ENCODE results near the gene STX1B.

DNA sequence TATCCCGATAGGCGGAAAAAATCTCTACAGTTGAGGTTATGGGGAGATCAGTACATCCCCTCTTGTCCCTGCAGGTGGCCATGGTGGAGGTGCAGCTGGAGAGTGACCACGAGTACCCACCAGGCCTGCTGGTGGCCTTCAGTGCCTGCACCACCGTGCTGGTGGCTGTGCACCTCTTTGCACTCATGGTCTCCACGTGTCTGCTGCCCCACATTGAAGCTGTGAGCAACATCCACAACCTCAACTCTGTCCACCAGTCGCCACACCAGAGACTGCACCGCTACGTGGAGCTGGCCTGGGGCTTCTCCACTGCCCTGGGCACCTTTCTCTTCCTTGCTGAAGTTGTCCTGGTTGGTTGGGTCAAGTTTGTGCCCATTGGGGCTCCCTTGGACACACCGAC, 57.3 kb downstream of the STX1B start:
- TF ChIP-seq, protein P1, sequence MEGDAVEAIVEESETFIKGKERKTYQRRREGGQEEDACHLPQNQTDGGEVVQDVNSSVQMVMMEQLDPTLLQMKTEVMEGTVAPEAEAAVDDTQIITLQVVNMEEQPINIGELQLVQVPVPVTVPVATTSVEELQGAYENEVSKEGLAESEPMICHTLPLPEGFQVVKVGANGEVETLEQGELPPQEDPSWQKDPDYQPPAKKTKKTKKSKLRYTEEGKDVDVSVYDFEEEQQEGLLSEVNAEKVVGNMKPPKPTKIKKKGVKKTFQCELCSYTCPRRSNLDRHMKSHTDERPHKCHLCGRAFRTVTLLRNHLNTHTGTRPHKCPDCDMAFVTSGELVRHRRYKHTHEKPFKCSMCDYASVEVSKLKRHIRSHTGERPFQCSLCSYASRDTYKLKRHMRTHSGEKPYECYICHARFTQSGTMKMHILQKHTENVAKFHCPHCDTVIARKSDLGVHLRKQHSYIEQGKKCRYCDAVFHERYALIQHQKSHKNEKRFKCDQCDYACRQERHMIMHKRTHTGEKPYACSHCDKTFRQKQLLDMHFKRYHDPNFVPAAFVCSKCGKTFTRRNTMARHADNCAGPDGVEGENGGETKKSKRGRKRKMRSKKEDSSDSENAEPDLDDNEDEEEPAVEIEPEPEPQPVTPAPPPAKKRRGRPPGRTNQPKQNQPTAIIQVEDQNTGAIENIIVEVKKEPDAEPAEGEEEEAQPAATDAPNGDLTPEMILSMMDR (IDR thresholded peaks at IDR 0.05): no peak
- TF ChIP-seq POLR2AphosphoS5 (IDR thresholded peaks at IDR 0.05; ENCODE audit: low read depth, low read length): no peak

All from Panc1 (cell line).